ENCODE measurements around the gene COPE. TPM values are rescaled to one million over a fixed set of nuclear protein-coding genes. Genes with fewer than 3 reads are reported as not detected.

The COPE gene
- total and polyA plus RNA-seq, 2 of the 4 experiments (the other 2 are of a cell fraction), result 347 to 461 TPM

DNA sequence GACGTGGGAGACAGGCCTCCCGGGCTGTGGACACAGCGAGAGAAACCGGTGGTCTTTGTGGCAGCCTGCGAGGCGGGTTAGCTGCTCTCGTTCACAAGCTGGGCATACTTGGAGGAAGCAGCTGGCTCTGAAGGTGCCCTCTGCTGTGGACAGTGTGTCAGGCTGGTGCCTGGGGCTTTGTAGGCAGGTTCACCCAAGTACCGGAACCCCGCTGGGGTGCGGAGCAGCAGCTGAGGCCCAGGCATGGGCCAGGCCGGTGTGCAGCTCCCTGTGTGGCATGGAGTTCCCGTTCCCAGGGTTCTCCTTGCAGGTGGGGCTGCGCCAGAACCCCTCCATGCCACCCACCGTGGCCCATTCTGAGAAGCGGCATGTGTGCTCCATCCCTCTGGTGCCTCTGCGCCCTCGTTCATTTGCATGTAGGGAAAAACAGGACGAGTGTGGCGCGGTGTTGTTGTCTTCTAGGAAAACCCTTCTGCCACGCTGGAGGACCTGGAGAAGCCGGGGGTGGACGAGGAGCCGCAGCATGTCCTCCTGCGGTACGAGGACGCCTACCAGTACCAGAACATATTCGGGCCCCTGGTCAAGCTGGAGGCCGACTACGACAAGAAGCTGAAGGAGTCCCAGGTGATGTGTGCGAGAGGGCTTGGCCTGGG lies 67.4 kb downstream of the COPE start:
- in situ Hi-C loops (cut with MboI; ENCODE audit: low sequenced_read_pairs), result loop anchor here (5.0 kb wide), 1 partner anchor 399 kb away; no protein-coding TSS in a partner anchor
- no TSS peak for BruUV-seq (replicated peaks)
- Histone ChIP-seq H3K79me1 (ENCODE audit: low read depth in 1 of 2, low read length in 2 of 2) (peaks cover 34 to 84% of the 10 kb centered on the region in 2 experiments), H4K20me1 (ENCODE audit: insufficient read depth, low read length) (peaks cover 54% of the 10 kb centered on the region), H2AK9ac (replicated peaks; ENCODE audit: low read depth, low read length, poor library complexity) (no peak overlapping the region), H3K56ac (ENCODE audit: extremely low read depth, insufficient read depth, low read length) (no peak overlapping the region), H2BK15ac (ENCODE audit: low read depth, low read length) (no peak overlapping the region), H3K14ac (replicated peaks; ENCODE audit: low read depth, low read length) (no peak overlapping the region), H3K4me2 (ENCODE audit: low read depth, low read length) (no peak overlapping the region), H3K36me3 (ENCODE audit: control insufficient read depth, insufficient read depth, low read length) (peaks cover 66% of the 10 kb centered on the region), H2AK5ac (ENCODE audit: low read depth, low read length) (no peak overlapping the region), H4K91ac (ENCODE audit: insufficient read depth, low read depth, low read length) (no peak overlapping the region), H3K9me1 (ENCODE audit: insufficient read depth, low read length) (no peaks in the 10 kb centered on the region), H4K5ac (ENCODE audit: low read depth, low read length) (no peak overlapping the region), H3K9ac (ENCODE audit: low read depth, low read length) (no peak overlapping the region), H3K4ac (ENCODE audit: low read depth, low read length) (no peak overlapping the region), H3K27me3 (ENCODE audit: control insufficient read depth, insufficient read depth, low read length) (no peaks in the 10 kb centered on the region), H4K8ac (ENCODE audit: low read depth in 2 of 2, low read length in 2 of 2) (no peak overlapping the region), H3K4me1 (ENCODE audit: control insufficient read depth, insufficient read depth, low read length) (peaks cover 11% of the 10 kb centered on the region), H3K4me3 (ENCODE audit: insufficient read depth, low read depth, low read length) (no peak overlapping the region), H3K27ac (ENCODE audit: insufficient read depth, low read length) (no peak overlapping the region), H2BK120ac (ENCODE audit: low read depth, low read length) (no peak overlapping the region), H2BK20ac (ENCODE audit: low read depth, low read length) (no peak overlapping the region), H3K9me3 (ENCODE audit: control insufficient read depth, insufficient read depth, low read length) (no peaks in the 10 kb centered on the region), H3K18ac (ENCODE audit: low read depth, low read length) (no peak overlapping the region), H3K23ac (ENCODE audit: low read depth, low read length) (no peak overlapping the region), H2AFZ (replicated peaks; ENCODE audit: low read length, poor library complexity) (no peak overlapping the region), H2BK5ac (ENCODE audit: low read depth, low read length, poor library complexity, severe bottlenecking) (no peak overlapping the region)
- DNase-seq (no peak), ATAC-seq (ENCODE audit: low read depth) (no peak)
- no peak for TF ChIP-seq MAFK (IDR thresholded peaks at IDR 0.05; ENCODE audit: low read depth, low read length)
- TF ChIP-seq, protein P1, sequence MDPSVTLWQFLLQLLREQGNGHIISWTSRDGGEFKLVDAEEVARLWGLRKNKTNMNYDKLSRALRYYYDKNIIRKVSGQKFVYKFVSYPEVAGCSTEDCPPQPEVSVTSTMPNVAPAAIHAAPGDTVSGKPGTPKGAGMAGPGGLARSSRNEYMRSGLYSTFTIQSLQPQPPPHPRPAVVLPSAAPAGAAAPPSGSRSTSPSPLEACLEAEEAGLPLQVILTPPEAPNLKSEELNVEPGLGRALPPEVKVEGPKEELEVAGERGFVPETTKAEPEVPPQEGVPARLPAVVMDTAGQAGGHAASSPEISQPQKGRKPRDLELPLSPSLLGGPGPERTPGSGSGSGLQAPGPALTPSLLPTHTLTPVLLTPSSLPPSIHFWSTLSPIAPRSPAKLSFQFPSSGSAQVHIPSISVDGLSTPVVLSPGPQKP (IDR thresholded peaks at IDR 0.05; ENCODE audit: borderline replicate concordance, low read depth, low read length), result no peak
- no peak for TF ChIP-seq SMC3 (IDR thresholded peaks at IDR 0.05; ENCODE audit: low read depth, low read length)
- no peak for TF ChIP-seq POLR2A (IDR thresholded peaks at IDR 0.05; ENCODE audit: low read depth, low read length)
- TF ChIP-seq CHD1 (IDR thresholded peaks at IDR 0.05; ENCODE audit: low read depth, low read length), result no peak
- TF ChIP-seq CEBPB (IDR thresholded peaks at IDR 0.05; ENCODE audit: low read depth, low read length), result no peak
- TF ChIP-seq BHLHE40 (IDR thresholded peaks at IDR 0.05; ENCODE audit: low read depth, low read length), result no peak
- TF ChIP-seq, protein P2, sequence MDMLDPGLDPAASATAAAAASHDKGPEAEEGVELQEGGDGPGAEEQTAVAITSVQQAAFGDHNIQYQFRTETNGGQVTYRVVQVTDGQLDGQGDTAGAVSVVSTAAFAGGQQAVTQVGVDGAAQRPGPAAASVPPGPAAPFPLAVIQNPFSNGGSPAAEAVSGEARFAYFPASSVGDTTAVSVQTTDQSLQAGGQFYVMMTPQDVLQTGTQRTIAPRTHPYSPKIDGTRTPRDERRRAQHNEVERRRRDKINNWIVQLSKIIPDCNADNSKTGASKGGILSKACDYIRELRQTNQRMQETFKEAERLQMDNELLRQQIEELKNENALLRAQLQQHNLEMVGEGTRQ (IDR thresholded peaks at IDR 0.05; ENCODE audit: low read depth, low read length), result no peak
- TF ChIP-seq NFE2L2 (IDR thresholded peaks at IDR 0.05; ENCODE audit: low read depth, low read length), result no peak
- 98% methylated on average over 7 of the region's 31 CpGs; no CpG with 5 or more reads in 1 of the 2 experiments for WGBS, 2 experiments (ENCODE audit: extremely low coverage in 2 of 2, insufficient read length in 1 of 2)
- dilution Hi-C loops (cut with HindIII; ENCODE audit: low sequenced_read_pairs, unreplicated experiment), result no loop called here
- ChIA-PET CTCF (no interaction called here), POLR2A (ENCODE audit: unreplicated experiment) (no interaction called here)
- intact Hi-C loops (cut with micrococcal nuclease), result no loop called here
